Peyer's patch (tissue), 4 donors: Measurements from ENCODE around the gene DNAH6. TPM values are rescaled to one million over a fixed set of nuclear protein-coding genes. Genes with fewer than 3 reads are reported as not detected.
A peak's percentile ranks its signal among the peaks of the same experiment; 100 is the strongest.

Experiments used
- DNase-seq, 3 donors: peaks; one replicate each; pipeline ENCODE4 v3.0.0-alpha.2; 2017 to 2019
- H3K27ac ChIP-seq, 4 donors: fragments of 200-600 bp; sonication (generic); one replicate each; pipeline ENCODE4 v1.5.1; 2016 to 2019
- H3K27me3 ChIP-seq, 2 donors: fragments of 200-600 bp; sonication (generic); one replicate each; pipeline ENCODE4 v1.5.1; 2019
- H3K36me3 ChIP-seq, 3 donors: fragments of 200-600 bp; sonication (generic); one replicate each; pipeline ENCODE4 v1.5.1; 2016 to 2019
- H3K4me1 ChIP-seq, 4 donors: fragments of 200-600 bp; sonication (generic); one replicate each; pipeline ENCODE4 v1.5.1; 2016 to 2019
- H3K4me3 ChIP-seq, 4 donors: fragments of 200-600 bp; sonication (generic); 1 replicate in 3 of 4; 2 replicates in 1 of 4; pipeline ENCODE4 v1.5.1; 2016 to 2019; ENCODE audit warnings: mild to moderate bottlenecking in 1 of 4
- H3K9me3 ChIP-seq, 4 donors: fragments of 200-600 bp; sonication (generic); one replicate each; pipeline ENCODE4 v1.5.1; 2016 to 2019; ENCODE audit warnings: mild to moderate bottlenecking in 1 of 4
- CTCF ChIP-seq, 6 experiments: fragments of 450-650 bp in 4 of 6; fragments of 200-600 bp in 2 of 6; sonication (generic) in 1 of 6; IDR thresholded peaks; one replicate each; pipeline ENCODE4 v1.5.1; 2017 to 2019; ENCODE audit warnings: antibody characterized with exemption in 6 of 6, mild to moderate bottlenecking in 3 of 6, moderate library complexity in 1 of 6
- POLR2A ChIP-seq, 2 donors: fragments of 450-650 bp; IDR thresholded peaks; one replicate each; pipeline ENCODE4 v1.5.1; 2017; ENCODE audit warnings: antibody characterized with exemption in 2 of 2, mild to moderate bottlenecking in 2 of 2, moderate library complexity in 2 of 2
- total RNA-seq, 4 donors: library from RNA; depleted of rRNA; stranded (reverse); fragments of >200 nt; gene quantifications; one replicate each; pipeline ENCODE4 v1.1.0, GENCODE V29; 2016

The DNAH6 gene
- total RNA-seq, 4 donors from 2014 or later, result under 0.01 to 4.2 (median 1.3) TPM

- Histone ChIP-seq H3K27ac (no peak overlapping the region), H3K27me3 (no peaks in the 10 kb centered on the region), H3K9me3 (peaks cover 0 to 9% (median 0%) of the 10 kb centered on the region in 4 donors), H3K4me1 (no peaks in the 10 kb centered on the region), H3K4me3 (no peak overlapping the region), H3K36me3 (no peaks in the 10 kb centered on the region)
- peak in 1 of 3 donors; percentile 65 for DNase-seq
- TF ChIP-seq CTCF (IDR thresholded peaks at IDR 0.05), result no peak
Measured at GRCh38 chr2:84856787-84857186, 340.5 kb downstream of the DNAH6 start.

GRCh38 chr2:84857566-84857965, 341.3 kb downstream of the DNAH6 start:
- no peak for DNase-seq
- H3K4me3 ChIP-seq, result no peak overlapping the region
- peaks cover 0 to 9% (median 0%) of the 10 kb centered on the region in 4 donors for H3K9me3 ChIP-seq
- H3K36me3 ChIP-seq, result no peaks in the 10 kb centered on the region
- TF ChIP-seq CTCF (IDR thresholded peaks at IDR 0.05), result no peak
- TF ChIP-seq POLR2A (IDR thresholded peaks at IDR 0.05), result no peak
- H3K4me1 ChIP-seq, result no peaks in the 10 kb centered on the region
- H3K27me3 ChIP-seq, result no peaks in the 10 kb centered on the region
- no peak overlapping the region for H3K27ac ChIP-seq

GRCh38 chr2:84858123-84858522, 341.8 kb downstream of the DNAH6 start:
- Histone ChIP-seq H3K36me3 (no peaks in the 10 kb centered on the region), H3K9me3 (peaks cover 0 to 6% (median 0%) of the 10 kb centered on the region in 4 donors), H3K4me3 (no peak overlapping the region), H3K27ac (no peak overlapping the region), H3K4me1 (no peaks in the 10 kb centered on the region), H3K27me3 (no peaks in the 10 kb centered on the region)
- no peak for TF ChIP-seq POLR2A (IDR thresholded peaks at IDR 0.05)
- no peak for TF ChIP-seq CTCF (IDR thresholded peaks at IDR 0.05)
- no peak for DNase-seq

GRCh38 chr2:84858937-84859336, 342.6 kb downstream of the DNAH6 start:
- Histone ChIP-seq H3K4me1 (no peaks in the 10 kb centered on the region), H3K27ac (no peak overlapping the region), H3K36me3 (no peaks in the 10 kb centered on the region), H3K9me3 (no peaks in the 10 kb centered on the region), H3K4me3 (no peak overlapping the region), H3K27me3 (no peaks in the 10 kb centered on the region)
- TF ChIP-seq POLR2A (IDR thresholded peaks at IDR 0.05) (no peak), CTCF (IDR thresholded peaks at IDR 0.05) (no peak)
- no peak for DNase-seq

GRCh38 chr2:84861539-84861938, 345.2 kb downstream of the DNAH6 start:
- no peak for TF ChIP-seq CTCF (IDR thresholded peaks at IDR 0.05)
- TF ChIP-seq POLR2A (IDR thresholded peaks at IDR 0.05), result no peak
- H3K27ac ChIP-seq, result no peak overlapping the region
- H3K36me3 ChIP-seq, result no peaks in the 10 kb centered on the region
- no peaks in the 10 kb centered on the region for H3K27me3 ChIP-seq
- H3K4me3 ChIP-seq, result no peak overlapping the region
- no peaks in the 10 kb centered on the region for H3K9me3 ChIP-seq
- no peaks in the 10 kb centered on the region for H3K4me1 ChIP-seq
- no peak for DNase-seq

- no peaks in the 10 kb centered on the region for H3K9me3 ChIP-seq
- H3K4me3 ChIP-seq, result no peak overlapping the region
- no peaks in the 10 kb centered on the region for H3K4me1 ChIP-seq
- H3K36me3 ChIP-seq, result no peaks in the 10 kb centered on the region
- no peak for DNase-seq
- H3K27ac ChIP-seq, result no peak overlapping the region
- no peaks in the 10 kb centered on the region for H3K27me3 ChIP-seq
- TF ChIP-seq CTCF (IDR thresholded peaks at IDR 0.05), result no peak
- TF ChIP-seq POLR2A (IDR thresholded peaks at IDR 0.05), result no peak
Measured at GRCh38 chr2:84862006-84862405, 345.7 kb downstream of the DNAH6 start.
